ENCODE results near the gene CACNA2D2.

DNA sequence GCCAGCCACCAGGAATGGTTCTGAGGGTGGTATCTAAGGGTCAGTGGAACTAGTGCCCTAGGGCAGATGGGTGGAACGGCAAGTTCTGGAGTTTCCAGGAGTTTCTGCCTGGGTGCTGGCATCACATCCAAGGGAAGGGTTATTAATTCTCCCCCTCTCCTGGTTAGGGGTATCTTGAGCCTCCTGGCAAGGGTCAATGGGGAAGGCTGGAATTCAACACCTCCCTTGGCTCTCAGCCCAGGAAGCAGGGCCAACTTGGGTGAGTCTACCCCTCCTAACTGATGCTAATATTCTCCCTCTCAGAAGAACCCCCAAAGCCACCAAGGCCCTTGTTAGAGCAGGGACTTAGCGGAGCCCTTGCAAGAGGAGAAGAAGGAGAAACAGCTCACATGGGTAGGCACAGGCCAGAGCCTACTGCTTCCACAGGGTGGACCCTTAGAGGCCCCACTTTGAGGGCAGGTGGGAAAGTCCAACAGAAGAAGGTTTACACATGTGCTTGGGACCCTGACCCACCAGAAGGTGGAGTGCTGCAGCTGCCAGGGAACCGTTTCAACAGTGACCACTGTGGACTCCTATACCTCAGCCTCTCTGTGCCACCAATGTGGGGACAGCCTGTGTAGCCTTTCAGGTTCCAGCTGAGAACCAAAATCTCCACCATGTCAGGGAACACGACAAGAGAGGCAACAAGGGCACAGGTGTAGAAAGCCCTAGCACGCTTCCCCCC lies 147.4 kb downstream of the CACNA2D2 start:
- TF ChIP-seq, protein P1, sequence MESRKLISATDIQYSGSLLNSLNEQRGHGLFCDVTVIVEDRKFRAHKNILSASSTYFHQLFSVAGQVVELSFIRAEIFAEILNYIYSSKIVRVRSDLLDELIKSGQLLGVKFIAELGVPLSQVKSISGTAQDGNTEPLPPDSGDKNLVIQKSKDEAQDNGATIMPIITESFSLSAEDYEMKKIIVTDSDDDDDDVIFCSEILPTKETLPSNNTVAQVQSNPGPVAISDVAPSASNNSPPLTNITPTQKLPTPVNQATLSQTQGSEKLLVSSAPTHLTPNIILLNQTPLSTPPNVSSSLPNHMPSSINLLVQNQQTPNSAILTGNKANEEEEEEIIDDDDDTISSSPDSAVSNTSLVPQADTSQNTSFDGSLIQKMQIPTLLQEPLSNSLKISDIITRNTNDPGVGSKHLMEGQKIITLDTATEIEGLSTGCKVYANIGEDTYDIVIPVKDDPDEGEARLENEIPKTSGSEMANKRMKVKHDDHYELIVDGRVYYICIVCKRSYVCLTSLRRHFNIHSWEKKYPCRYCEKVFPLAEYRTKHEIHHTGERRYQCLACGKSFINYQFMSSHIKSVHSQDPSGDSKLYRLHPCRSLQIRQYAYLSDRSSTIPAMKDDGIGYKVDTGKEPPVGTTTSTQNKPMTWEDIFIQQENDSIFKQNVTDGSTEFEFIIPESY (IDR thresholded peaks at IDR 0.05), result no peak
- TF ChIP-seq RAD21 (IDR thresholded peaks at IDR 0.05), result no peak
- TF ChIP-seq, protein P2, sequence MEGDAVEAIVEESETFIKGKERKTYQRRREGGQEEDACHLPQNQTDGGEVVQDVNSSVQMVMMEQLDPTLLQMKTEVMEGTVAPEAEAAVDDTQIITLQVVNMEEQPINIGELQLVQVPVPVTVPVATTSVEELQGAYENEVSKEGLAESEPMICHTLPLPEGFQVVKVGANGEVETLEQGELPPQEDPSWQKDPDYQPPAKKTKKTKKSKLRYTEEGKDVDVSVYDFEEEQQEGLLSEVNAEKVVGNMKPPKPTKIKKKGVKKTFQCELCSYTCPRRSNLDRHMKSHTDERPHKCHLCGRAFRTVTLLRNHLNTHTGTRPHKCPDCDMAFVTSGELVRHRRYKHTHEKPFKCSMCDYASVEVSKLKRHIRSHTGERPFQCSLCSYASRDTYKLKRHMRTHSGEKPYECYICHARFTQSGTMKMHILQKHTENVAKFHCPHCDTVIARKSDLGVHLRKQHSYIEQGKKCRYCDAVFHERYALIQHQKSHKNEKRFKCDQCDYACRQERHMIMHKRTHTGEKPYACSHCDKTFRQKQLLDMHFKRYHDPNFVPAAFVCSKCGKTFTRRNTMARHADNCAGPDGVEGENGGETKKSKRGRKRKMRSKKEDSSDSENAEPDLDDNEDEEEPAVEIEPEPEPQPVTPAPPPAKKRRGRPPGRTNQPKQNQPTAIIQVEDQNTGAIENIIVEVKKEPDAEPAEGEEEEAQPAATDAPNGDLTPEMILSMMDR (IDR thresholded peaks at IDR 0.05; ENCODE audit: low read depth, low read length, missing input control), result no peak
- no peak for TF ChIP-seq RXRA (IDR thresholded peaks at IDR 0.05)
- TF ChIP-seq, protein P3, sequence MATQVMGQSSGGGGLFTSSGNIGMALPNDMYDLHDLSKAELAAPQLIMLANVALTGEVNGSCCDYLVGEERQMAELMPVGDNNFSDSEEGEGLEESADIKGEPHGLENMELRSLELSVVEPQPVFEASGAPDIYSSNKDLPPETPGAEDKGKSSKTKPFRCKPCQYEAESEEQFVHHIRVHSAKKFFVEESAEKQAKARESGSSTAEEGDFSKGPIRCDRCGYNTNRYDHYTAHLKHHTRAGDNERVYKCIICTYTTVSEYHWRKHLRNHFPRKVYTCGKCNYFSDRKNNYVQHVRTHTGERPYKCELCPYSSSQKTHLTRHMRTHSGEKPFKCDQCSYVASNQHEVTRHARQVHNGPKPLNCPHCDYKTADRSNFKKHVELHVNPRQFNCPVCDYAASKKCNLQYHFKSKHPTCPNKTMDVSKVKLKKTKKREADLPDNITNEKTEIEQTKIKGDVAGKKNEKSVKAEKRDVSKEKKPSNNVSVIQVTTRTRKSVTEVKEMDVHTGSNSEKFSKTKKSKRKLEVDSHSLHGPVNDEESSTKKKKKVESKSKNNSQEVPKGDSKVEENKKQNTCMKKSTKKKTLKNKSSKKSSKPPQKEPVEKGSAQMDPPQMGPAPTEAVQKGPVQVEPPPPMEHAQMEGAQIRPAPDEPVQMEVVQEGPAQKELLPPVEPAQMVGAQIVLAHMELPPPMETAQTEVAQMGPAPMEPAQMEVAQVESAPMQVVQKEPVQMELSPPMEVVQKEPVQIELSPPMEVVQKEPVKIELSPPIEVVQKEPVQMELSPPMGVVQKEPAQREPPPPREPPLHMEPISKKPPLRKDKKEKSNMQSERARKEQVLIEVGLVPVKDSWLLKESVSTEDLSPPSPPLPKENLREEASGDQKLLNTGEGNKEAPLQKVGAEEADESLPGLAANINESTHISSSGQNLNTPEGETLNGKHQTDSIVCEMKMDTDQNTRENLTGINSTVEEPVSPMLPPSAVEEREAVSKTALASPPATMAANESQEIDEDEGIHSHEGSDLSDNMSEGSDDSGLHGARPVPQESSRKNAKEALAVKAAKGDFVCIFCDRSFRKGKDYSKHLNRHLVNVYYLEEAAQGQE (IDR thresholded peaks at IDR 0.05), result no peak
- TF ChIP-seq JUND (IDR thresholded peaks at IDR 0.05), result no peak
- TF ChIP-seq, protein P4, sequence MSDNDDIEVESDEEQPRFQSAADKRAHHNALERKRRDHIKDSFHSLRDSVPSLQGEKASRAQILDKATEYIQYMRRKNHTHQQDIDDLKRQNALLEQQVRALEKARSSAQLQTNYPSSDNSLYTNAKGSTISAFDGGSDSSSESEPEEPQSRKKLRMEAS (IDR thresholded peaks at IDR 0.05), result no peak

Data from liver (tissue), 3 donors.